ENCODE measurements around the gene SF3B3. TPM values are rescaled to one million over a fixed set of nuclear protein-coding genes. Genes with fewer than 3 reads are reported as not detected.

Gene SF3B3
- polyA plus RNA-seq (2012; ENCODE audit: missing spikeins) = 153 TPM

GRCh38 chr16:70523743-70524398 is at the start of gene SF3B3:
TSS of gene SF3B3 (plus strand) at chr16:70523816. CDS start at chr16:70526657, 2,841 bp downstream.
- TF ChIP-seq POLR2AphosphoS5 (IDR thresholded peaks at IDR 0.05; ENCODE audit: low read depth, low read length) (peak; percentile 88), POLR2A (IDR thresholded peaks at IDR 0.05; ENCODE audit: low read depth, low read length) (peak; percentile 93), TAF1 (IDR thresholded peaks at IDR 0.05; ENCODE audit: borderline replicate concordance, low read depth, low read length) (peak; percentile 99)
- DNase-seq (ENCODE audit: insufficient read length) (peak; percentile 47), FAIRE-seq (no peak)

GRCh38 chr16:70474320-70475053 is 49.1 kb upstream of the SF3B3 start:
- no peak for FAIRE-seq
- TF ChIP-seq POLR2AphosphoS5 (IDR thresholded peaks at IDR 0.05; ENCODE audit: low read depth, low read length) = no peak
- no peak for TF ChIP-seq TAF1 (IDR thresholded peaks at IDR 0.05; ENCODE audit: borderline replicate concordance, low read depth, low read length)
- no peak for TF ChIP-seq POLR2A (IDR thresholded peaks at IDR 0.05; ENCODE audit: low read depth, low read length)
- no peak for DNase-seq (ENCODE audit: insufficient read length)

DNA sequence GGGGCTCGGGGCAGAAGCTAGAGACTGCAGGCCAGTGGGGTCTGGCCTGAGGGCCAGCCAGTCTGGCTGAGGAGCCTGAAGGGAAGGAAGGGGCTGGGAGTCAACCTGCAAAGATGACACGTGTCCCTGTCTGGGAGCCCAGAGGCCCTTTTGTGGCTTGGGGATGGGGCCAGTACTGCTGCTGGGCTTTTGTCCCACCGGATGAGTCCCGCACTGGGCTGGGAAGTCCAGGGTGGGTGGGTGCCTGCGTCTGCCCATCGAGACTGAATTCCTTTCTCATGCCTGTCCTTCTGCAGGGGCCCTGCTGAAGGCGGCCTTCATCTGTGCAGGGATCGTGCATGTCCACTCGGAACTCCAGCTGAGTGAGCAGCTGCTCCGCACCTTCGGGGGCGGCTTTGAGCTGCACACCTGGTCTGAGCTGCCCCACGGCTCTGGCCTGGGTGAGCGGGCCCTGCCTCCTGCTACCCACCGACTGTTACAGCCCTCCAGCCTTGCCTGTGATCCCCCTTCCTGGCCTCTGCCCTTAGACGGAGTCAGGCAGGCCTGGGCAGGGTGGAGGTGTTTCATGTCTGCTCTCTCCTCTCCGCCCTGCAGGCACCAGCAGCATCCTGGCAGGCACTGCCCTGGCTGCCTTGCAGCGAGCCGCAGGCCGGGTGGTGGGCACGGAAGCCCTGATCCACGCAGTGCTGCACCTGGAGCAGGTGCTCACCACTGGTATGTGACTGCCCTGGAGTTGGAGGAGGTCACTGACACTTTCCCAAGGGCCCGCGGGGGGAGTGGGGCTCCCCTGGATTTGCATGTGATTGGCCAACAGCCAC is 48.4 kb upstream of the SF3B3 start:
- FAIRE-seq (no peak), DNase-seq (ENCODE audit: insufficient read length) (no peak)
- TF ChIP-seq TAF1 (IDR thresholded peaks at IDR 0.05; ENCODE audit: borderline replicate concordance, low read depth, low read length) (no peak), POLR2AphosphoS5 (IDR thresholded peaks at IDR 0.05; ENCODE audit: low read depth, low read length) (no peak), POLR2A (IDR thresholded peaks at IDR 0.05; ENCODE audit: low read depth, low read length) (no peak)

DNA sequence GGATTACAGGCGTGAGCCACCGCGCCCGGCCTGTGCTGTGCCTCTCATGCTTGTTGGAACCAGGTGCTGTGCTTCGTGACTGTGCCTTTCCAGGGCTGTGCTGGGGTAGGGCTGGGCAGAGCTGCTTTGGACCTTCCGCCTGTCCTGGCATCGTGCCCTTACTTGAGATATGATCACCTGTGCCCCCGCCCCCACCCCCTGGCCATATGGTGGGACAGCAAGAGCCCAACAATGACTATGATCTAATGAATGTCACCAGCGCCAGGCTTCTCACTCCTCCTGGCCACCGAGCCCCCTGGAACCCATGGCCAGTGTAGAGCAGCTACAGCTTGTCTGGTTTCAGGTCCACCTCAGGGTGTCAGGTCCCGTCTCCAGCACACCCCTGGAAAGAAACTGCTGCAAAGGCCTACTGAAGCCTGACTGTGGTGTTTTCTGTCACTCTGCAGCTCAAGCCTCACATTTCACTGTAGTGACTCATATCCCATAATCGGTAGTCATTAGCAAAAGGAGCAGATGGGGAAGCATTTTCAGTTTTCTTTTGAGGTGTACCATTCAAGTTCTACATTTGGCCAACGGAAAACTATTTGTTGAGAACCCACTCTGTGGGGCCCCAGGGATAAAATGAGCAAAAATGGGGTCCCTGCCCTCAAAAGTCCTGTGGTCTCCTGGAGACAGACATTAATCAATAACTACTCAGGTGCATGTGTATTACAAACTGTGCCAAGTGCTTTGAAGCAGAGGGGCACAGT is 47.2 kb upstream of the SF3B3 start:
- FAIRE-seq (peak; percentile 99), DNase-seq (ENCODE audit: insufficient read length) (peak; percentile 96)
- TF ChIP-seq TAF1 (IDR thresholded peaks at IDR 0.05; ENCODE audit: borderline replicate concordance, low read depth, low read length) = no peak
- TF ChIP-seq POLR2A (IDR thresholded peaks at IDR 0.05; ENCODE audit: low read depth, low read length) = peak; percentile 48; the same call in 1 of the 2 replicates
- peak; percentile 51; the same call in 1 of the 2 replicates for TF ChIP-seq POLR2AphosphoS5 (IDR thresholded peaks at IDR 0.05; ENCODE audit: low read depth, low read length)

DNA sequence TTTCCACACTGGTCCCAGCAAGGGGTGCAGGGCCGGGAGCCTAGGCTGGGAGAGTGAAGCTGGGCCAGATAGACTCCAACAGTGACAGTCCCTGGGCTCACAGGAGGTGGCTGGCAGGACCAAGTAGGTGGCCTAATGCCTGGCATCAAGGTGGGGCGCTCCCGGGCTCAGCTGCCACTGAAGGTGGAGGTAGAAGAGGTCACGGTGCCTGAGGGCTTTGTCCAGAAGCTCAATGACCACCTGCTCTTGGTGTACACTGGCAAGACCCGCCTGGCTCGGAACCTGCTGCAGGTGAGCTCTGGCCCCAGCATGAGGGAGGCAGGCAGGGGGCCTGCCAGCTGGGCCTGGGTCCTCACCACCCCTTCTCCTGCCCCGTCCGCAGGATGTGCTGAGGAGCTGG is 45.4 kb upstream of the SF3B3 start:
- no peak for FAIRE-seq

DNA sequence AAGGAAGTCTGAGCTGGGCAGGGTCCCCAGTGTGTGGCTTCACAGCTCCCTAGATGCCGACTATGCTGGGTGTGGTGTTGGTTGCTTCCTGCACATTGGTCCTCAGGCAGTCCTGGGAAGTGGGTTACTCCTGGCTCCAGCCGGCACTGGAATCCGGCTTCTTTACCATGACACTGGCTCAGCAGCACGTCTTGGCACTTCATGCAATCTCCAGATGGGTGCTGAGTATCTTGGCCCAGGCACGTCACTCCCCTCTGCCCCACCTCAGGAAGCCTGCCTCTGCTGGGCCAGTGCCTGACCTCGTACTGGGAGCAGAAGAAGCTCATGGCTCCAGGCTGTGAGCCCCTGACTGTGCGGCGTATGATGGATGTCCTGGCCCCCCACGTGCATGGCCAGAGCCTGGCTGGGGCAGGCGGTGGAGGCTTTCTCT is 44.7 kb upstream of the SF3B3 start:
- TF ChIP-seq POLR2AphosphoS5 (IDR thresholded peaks at IDR 0.05; ENCODE audit: low read depth, low read length) (no peak), TAF1 (IDR thresholded peaks at IDR 0.05; ENCODE audit: borderline replicate concordance, low read depth, low read length) (no peak), POLR2A (IDR thresholded peaks at IDR 0.05; ENCODE audit: low read depth, low read length) (no peak)
- DNase-seq (ENCODE audit: insufficient read length) = no peak
- FAIRE-seq = no peak

More for the DNA sequence above, 45.4 kb upstream of the SF3B3 start:
- TF ChIP-seq POLR2AphosphoS5 (IDR thresholded peaks at IDR 0.05; ENCODE audit: low read depth, low read length) (no peak), POLR2A (IDR thresholded peaks at IDR 0.05; ENCODE audit: low read depth, low read length) (no peak), TAF1 (IDR thresholded peaks at IDR 0.05; ENCODE audit: borderline replicate concordance, low read depth, low read length) (no peak)
- no peak for DNase-seq (ENCODE audit: insufficient read length)

GRCh38 chr16:70480127-70481105 is 43.2 kb upstream of the SF3B3 start:
- FAIRE-seq = no peak
- TF ChIP-seq TAF1 (IDR thresholded peaks at IDR 0.05; ENCODE audit: borderline replicate concordance, low read depth, low read length) (no peak), POLR2A (IDR thresholded peaks at IDR 0.05; ENCODE audit: low read depth, low read length) (no peak), POLR2AphosphoS5 (IDR thresholded peaks at IDR 0.05; ENCODE audit: low read depth, low read length) (no peak)
- DNase-seq (ENCODE audit: insufficient read length) = no peak

DNA sequence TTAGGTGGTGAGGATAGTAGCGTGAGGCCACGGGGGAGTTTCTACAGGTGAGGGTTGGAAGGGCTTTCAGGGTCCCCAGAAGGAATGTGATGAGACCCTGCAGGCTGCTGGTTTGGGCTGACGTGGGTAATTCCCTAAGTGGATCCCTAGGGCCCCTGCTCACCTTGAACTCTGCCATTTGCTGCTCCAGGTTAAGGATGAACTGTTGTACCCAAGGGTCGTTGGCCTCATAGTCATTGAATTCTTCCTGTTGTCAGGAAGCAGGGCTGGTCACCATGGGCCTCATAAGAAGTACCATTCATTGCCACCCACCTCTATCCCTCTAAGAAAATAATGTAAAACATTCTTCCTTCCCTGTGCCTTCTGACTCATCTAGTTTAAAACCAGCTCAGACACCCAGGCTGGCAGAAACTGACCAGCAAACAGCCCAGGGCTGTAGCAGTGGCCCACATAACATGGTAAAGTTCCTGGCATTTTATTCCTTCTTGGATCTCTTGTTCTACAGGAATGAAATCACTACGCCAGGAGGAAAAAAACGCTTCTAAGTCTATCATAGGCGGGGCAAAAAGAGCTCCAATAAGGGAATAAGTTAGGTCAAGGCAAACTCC is 41.6 kb upstream of the SF3B3 start:
- FAIRE-seq = no peak

GRCh38 chr16:70482624-70483023 is 41.0 kb upstream of the SF3B3 start:
- FAIRE-seq (no peak), DNase-seq (ENCODE audit: insufficient read length) (no peak)
- TF ChIP-seq POLR2A (IDR thresholded peaks at IDR 0.05; ENCODE audit: low read depth, low read length) (no peak), TAF1 (IDR thresholded peaks at IDR 0.05; ENCODE audit: borderline replicate concordance, low read depth, low read length) (no peak), POLR2AphosphoS5 (IDR thresholded peaks at IDR 0.05; ENCODE audit: low read depth, low read length) (no peak)

More for the DNA sequence above, 41.6 kb upstream of the SF3B3 start:
- no peak for TF ChIP-seq TAF1 (IDR thresholded peaks at IDR 0.05; ENCODE audit: borderline replicate concordance, low read depth, low read length)
- no peak for TF ChIP-seq POLR2AphosphoS5 (IDR thresholded peaks at IDR 0.05; ENCODE audit: low read depth, low read length)
- TF ChIP-seq POLR2A (IDR thresholded peaks at IDR 0.05; ENCODE audit: low read depth, low read length) = no peak
- no peak for DNase-seq (ENCODE audit: insufficient read length)
